Measurements from ENCODE around the gene ARFGEF3. TPM values are rescaled to one million over a fixed set of nuclear protein-coding genes. Genes with fewer than 3 reads are reported as not detected.
"Not testable (repeated sequence)": the region's sequence is repeated elsewhere in the genome, so short reads cannot be mapped to it uniquely, and the experiment has no call there.

Gene ARFGEF3
- total and polyA plus RNA-seq, 2 experiments from 2014 or later: 0.43 to 1.1 TPM

DNA sequence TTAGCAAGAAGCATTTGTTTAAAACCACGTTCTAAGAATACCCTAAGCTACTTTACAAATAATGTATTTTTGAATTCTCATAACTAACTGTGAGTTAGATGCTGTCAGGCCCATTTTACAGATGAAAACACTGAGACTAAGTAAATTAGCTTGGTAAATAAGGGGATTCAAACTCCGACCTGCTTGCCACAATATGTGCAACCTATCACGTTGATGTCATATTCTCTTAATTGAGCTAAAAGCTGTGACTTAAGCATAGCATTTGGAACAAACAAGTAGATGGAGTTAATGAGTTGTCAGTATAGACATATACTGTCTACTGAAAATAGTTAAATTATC lies 45.1 kb upstream of the ARFGEF3 start:
- no peak for DNase-seq (ENCODE audit: low read depth in 1 of 2, low spot score in 1 of 2)

GRCh38 chr6:138117376-138117914 lies 44.3 kb upstream of the ARFGEF3 start:
- Histone ChIP-seq H3K4me1 (ENCODE audit: low read depth) (peaks cover 13% of the 10 kb centered on the region), H3K4me3 (no peak overlapping the region), H3K27ac (no peak overlapping the region), H3K9me3 (ENCODE audit: low read depth) (no peaks in the 10 kb centered on the region), H3K27me3 (no peaks in the 10 kb centered on the region), H3K36me3 (no peaks in the 10 kb centered on the region)
- no peak for TF ChIP-seq CTCF (IDR thresholded peaks at IDR 0.05; ENCODE audit: low read depth, low read length)
- DNase-seq (ENCODE audit: low read depth in 1 of 2, low spot score in 1 of 2): no peak

More for the DNA sequence above, 45.1 kb upstream of the ARFGEF3 start:
- Histone ChIP-seq H3K27ac (no peak overlapping the region), H3K4me3 (no peak overlapping the region), H3K4me1 (ENCODE audit: low read depth) (peaks cover 13% of the 10 kb centered on the region), H3K27me3 (no peaks in the 10 kb centered on the region), H3K36me3 (no peaks in the 10 kb centered on the region), H3K9me3 (ENCODE audit: low read depth) (no peaks in the 10 kb centered on the region)
- TF ChIP-seq CTCF (IDR thresholded peaks at IDR 0.05; ENCODE audit: low read depth, low read length): no peak

DNA sequence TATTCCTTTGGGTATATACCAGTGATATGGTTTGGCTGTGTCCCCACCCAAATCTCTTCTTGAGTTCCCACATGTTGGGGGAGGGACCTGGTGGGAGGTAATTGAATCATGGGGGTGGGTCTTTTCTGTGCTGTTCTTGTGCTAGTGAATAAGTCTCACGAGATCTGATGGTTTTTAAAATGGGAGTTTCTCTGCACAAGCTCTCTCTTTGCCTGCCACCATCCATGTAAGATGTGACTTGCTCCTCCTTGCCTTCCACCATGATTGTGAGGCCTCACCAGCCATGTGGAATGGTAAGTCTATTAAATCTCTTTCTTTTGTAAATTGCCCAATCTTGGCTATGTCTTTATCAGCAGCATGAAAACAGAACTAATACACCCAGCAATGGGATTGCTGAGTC lies 42.5 kb upstream of the ARFGEF3 start:
- not testable (repeated sequence) for DNase-seq (ENCODE audit: low read depth in 1 of 2, low spot score in 1 of 2)
- peaks cover 13% of the 10 kb centered on the region for H3K4me1 ChIP-seq (ENCODE audit: low read depth)

GRCh38 chr6:138119976-138120375 lies 41.8 kb upstream of the ARFGEF3 start:
- H3K27me3 ChIP-seq: no peaks in the 10 kb centered on the region
- DNase-seq (ENCODE audit: low read depth in 1 of 2, low spot score in 1 of 2): no peak
- H3K9me3 ChIP-seq (ENCODE audit: low read depth): no peaks in the 10 kb centered on the region
- no peak for TF ChIP-seq CTCF (IDR thresholded peaks at IDR 0.05; ENCODE audit: low read depth, low read length)
- peaks cover 9% of the 10 kb centered on the region for H3K4me1 ChIP-seq (ENCODE audit: low read depth)
- H3K36me3 ChIP-seq: no peaks in the 10 kb centered on the region
- H3K27ac ChIP-seq: no peak overlapping the region
- no peak overlapping the region for H3K4me3 ChIP-seq

More for the DNA sequence above, 42.5 kb upstream of the ARFGEF3 start:
- not testable (repeated sequence) for H3K27me3 ChIP-seq; H3K9me3 ChIP-seq (ENCODE audit: low read depth); H3K4me3 ChIP-seq; H3K36me3 ChIP-seq; H3K27ac ChIP-seq

GRCh38 chr6:138124096-138124495 lies 37.6 kb upstream of the ARFGEF3 start:
- no peak overlapping the region for H3K4me3 ChIP-seq
- no peak for TF ChIP-seq CTCF (IDR thresholded peaks at IDR 0.05; ENCODE audit: low read depth, low read length)
- no peaks in the 10 kb centered on the region for H3K36me3 ChIP-seq
- no peaks in the 10 kb centered on the region for H3K27me3 ChIP-seq
- no peaks in the 10 kb centered on the region for H3K9me3 ChIP-seq (ENCODE audit: low read depth)
- H3K4me1 ChIP-seq (ENCODE audit: low read depth): no peaks in the 10 kb centered on the region
- DNase-seq (ENCODE audit: low read depth in 1 of 2, low spot score in 1 of 2): no peak
- H3K27ac ChIP-seq: no peak overlapping the region

GRCh38 chr6:138128096-138128495 lies 33.6 kb upstream of the ARFGEF3 start:
- H3K4me3 ChIP-seq: no peak overlapping the region
- peak in 1 of 2 donors; percentile 15 for DNase-seq (ENCODE audit: low read depth in 1 of 2, low spot score in 1 of 2)
- H3K9me3 ChIP-seq (ENCODE audit: low read depth): no peaks in the 10 kb centered on the region
- H3K27ac ChIP-seq: no peak overlapping the region
- H3K4me1 ChIP-seq (ENCODE audit: low read depth): no peaks in the 10 kb centered on the region
- no peaks in the 10 kb centered on the region for H3K36me3 ChIP-seq
- no peak for TF ChIP-seq CTCF (IDR thresholded peaks at IDR 0.05; ENCODE audit: low read depth, low read length)
- no peaks in the 10 kb centered on the region for H3K27me3 ChIP-seq
